GM19193 (cell line): ENCODE results near the gene STRN3.

ENCODE experiments used
- POLR2A ChIP-seq: IDR thresholded peaks from 4 replicates; pipeline ENCODE4 v1.6.1; 2011; ENCODE audit not compliant: insufficient read depth, insufficient read length; ENCODE audit errors: extremely low read depth

STRN3 gene

GRCh38 chr14:31020834-31021575 is 5.2 kb downstream of the STRN3 start:
- no peak for TF ChIP-seq POLR2A

GRCh38 chr14:31018057-31018645 is 8.0 kb downstream of the STRN3 start:
- no peak for TF ChIP-seq POLR2A

GRCh38 chr14:31013841-31014240 is 12.3 kb downstream of the STRN3 start:
- no peak for TF ChIP-seq POLR2A

GRCh38 chr14:31010935-31011334 is 15.2 kb downstream of the STRN3 start:
- no peak for TF ChIP-seq POLR2A

GRCh38 chr14:31009836-31010574 is 16.2 kb downstream of the STRN3 start:
- TF ChIP-seq POLR2A = no peak

GRCh38 chr14:31006703-31007102 is 19.5 kb downstream of the STRN3 start:
- no peak for TF ChIP-seq POLR2A

GRCh38 chr14:31003284-31003683 is 22.9 kb downstream of the STRN3 start:
- no peak for TF ChIP-seq POLR2A

GRCh38 chr14:31001339-31001658 is 24.9 kb downstream of the STRN3 start:
- TF ChIP-seq POLR2A = no peak

- TF ChIP-seq POLR2A = no peak
These were observed 25.4 kb downstream of the STRN3 start for GRCh38 chr14:31000629-31001338.

- TF ChIP-seq POLR2A = no peak
These were observed 27.0 kb downstream of the STRN3 start for GRCh38 chr14:30999038-30999773.

- no peak for TF ChIP-seq POLR2A
These were observed 28.0 kb downstream of the STRN3 start for GRCh38 chr14:30998100-30998706.

- TF ChIP-seq POLR2A = no peak
These were observed 29.1 kb downstream of the STRN3 start for GRCh38 chr14:30996892-30997659.

- TF ChIP-seq POLR2A = no peak
These were observed 30.5 kb downstream of the STRN3 start for GRCh38 chr14:30995689-30996088.
